Measurements from ENCODE around the gene GALNT2.

The GALNT2 gene

DNA sequence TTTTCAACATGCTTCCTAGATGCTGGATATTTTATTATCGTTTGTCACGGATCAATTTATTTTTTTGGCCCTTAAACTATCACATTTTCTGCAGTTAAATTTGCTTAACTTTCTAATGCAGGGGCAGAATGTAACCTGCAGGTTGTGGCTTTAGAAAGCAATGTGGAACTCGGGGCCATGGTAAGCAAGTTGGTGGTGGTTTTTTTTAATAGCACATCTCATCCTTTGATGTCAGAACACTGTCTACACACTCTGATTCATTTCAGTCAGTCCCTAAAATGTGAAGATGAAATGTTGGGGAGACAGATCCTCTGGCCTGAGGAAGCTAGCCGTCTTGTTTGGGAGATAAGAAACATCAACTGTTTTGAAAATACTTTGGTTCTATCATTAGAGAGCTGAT, 89.5 kb downstream of the GALNT2 start:
- no peaks in the 10 kb centered on the region for H4K20me1 ChIP-seq (ENCODE audit: insufficient read depth, low read length)
- no peaks in the 10 kb centered on the region for H3K4me1 ChIP-seq (ENCODE audit: low read length)
- H3F3A ChIP-seq (ENCODE audit: insufficient read depth, low read length), result no peaks in the 10 kb centered on the region
- H3K9ac ChIP-seq (ENCODE audit: low read length), result no peak overlapping the region
- H3K4me3 ChIP-seq (ENCODE audit: low read length), result no peak overlapping the region
- peaks cover 97% of the 10 kb centered on the region for H3K79me2 ChIP-seq (ENCODE audit: low read length)
- no peaks in the 10 kb centered on the region for H3K36me3 ChIP-seq (replicated peaks; ENCODE audit: insufficient read depth, low read length)
- H3K27ac ChIP-seq (ENCODE audit: low read length), result no peak overlapping the region
- H3K9me3 ChIP-seq (replicated peaks; ENCODE audit: insufficient read depth, low read length), result no peaks in the 10 kb centered on the region
- H3K27me3 ChIP-seq (replicated peaks; ENCODE audit: insufficient read depth, low read length), result no peaks in the 10 kb centered on the region
- DNase-seq, result no peak
- TF ChIP-seq CTCF (IDR thresholded peaks at IDR 0.05; ENCODE audit: low read length) (no peak), EZH2phosphoT487 (IDR thresholded peaks at IDR 0.05; ENCODE audit: low read length) (no peak), EZH2 (optimal IDR thresholded peaks at IDR 0.05; ENCODE audit: low read depth, low read length) (no peak)
- H2AFZ ChIP-seq (ENCODE audit: low read length), result no peak overlapping the region
- H3K4me2 ChIP-seq (ENCODE audit: low read depth, low read length), result no peak overlapping the region
- H3K9me2 ChIP-seq (replicated peaks; ENCODE audit: insufficient read depth, low read length), result no peaks in the 10 kb centered on the region

DNA sequence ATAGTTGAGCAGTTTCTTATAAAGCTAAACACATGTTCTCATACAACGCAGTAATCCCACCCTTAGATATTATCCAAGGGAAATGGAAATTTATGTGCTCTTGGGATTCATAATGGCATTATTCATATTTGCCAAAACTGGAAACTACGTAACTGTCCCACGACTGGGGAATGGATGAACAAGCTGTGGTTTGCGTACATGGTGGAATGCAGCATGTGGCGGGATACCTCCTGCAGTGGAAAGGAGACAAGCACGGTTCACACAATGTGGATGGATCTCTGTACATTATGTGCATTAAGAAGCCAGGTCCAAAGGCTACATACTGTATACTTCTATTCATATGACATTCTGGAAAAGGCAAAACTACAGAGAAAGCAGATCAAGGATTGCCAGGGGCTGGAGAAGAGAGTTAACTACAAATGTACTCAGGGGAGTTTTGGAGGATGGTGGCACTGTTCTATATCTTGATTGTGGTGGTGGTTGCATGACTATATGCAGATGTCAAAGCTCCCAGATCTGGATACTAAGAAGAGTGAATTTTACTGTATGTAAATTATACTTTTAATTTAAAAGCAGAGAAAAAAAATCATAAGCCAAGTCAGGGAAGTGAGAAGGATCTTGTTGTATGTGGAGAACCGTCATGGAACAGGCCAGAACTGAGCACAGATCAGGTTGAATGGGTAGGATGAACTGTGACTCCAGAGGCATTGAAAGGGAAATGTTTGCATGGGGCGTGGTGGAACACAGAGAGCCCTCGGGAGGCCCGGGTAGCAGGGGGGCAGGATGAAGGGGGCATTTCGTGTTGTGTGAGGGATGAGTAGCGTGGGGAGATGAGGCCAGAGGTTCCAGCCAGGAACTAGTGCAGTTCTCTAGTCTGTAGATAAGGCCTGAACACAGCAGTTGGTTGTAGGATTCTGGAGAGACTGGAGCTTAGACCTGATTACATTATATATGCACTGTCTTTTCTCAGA, 90.7 kb downstream of the GALNT2 start:
- Histone ChIP-seq H3K27me3 (replicated peaks; ENCODE audit: insufficient read depth, low read length) (no peaks in the 10 kb centered on the region), H3K9ac (ENCODE audit: low read length) (no peak overlapping the region), H4K20me1 (ENCODE audit: insufficient read depth, low read length) (no peaks in the 10 kb centered on the region), H3K4me3 (ENCODE audit: low read length) (no peak overlapping the region), H3F3A (ENCODE audit: insufficient read depth, low read length) (no peaks in the 10 kb centered on the region), H3K79me2 (ENCODE audit: low read length) (peaks cover 97% of the 10 kb centered on the region), H3K4me2 (ENCODE audit: low read depth, low read length) (no peak overlapping the region), H3K9me3 (replicated peaks; ENCODE audit: insufficient read depth, low read length) (no peaks in the 10 kb centered on the region), H3K36me3 (replicated peaks; ENCODE audit: insufficient read depth, low read length) (no peaks in the 10 kb centered on the region), H3K27ac (ENCODE audit: low read length) (no peak overlapping the region), H3K9me2 (replicated peaks; ENCODE audit: insufficient read depth, low read length) (no peaks in the 10 kb centered on the region), H3K4me1 (ENCODE audit: low read length) (no peaks in the 10 kb centered on the region), H2AFZ (ENCODE audit: low read length) (no peak overlapping the region)
- TF ChIP-seq EZH2 (optimal IDR thresholded peaks at IDR 0.05; ENCODE audit: low read depth, low read length), result no peak
- TF ChIP-seq EZH2phosphoT487 (IDR thresholded peaks at IDR 0.05; ENCODE audit: low read length), result no peak
- TF ChIP-seq CTCF (IDR thresholded peaks at IDR 0.05; ENCODE audit: low read length), result no peak
- DNase-seq, result no peak

DNA sequence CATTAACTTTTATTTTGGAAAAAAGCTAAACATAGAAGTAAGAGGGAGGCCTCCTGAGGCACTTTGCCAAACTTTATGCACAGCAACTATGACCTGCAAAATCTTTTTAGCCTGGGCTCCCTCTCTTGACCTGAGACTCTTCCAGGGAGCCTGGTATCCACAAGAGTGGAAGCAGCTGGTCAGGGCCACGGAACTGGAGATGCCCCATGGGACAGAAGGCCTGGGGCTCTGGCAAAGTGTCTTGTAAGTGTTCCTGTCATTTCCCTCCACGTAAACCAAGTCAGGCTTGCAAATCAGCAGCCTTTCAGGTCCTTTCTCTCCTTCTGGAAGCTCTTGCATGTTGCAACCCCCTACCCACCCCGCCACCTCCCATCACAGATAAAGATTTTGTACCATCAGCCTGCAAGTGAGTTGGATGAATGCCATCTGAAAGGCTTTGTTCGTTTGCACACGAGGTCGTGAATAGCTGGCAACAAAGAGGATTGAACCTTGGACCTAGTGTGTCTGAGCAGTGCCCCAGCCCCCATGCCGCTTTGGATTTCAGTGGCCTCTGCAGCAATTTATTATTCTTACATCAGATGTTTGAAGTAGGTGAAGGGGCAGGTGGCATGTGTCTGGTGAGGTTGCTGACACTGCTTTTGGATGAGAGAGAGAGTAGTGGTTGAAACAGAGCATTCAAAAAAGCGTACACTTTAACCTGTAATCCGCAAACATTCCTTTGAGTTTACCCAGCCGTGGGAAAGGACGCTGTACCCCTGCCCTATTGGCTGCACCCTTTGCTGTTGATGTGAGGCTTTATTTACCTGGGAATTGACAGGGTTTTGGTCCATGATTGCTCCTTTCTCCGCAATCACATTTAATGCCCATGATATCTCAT, 91.6 kb downstream of the GALNT2 start:
- no peaks in the 10 kb centered on the region for H3K4me1 ChIP-seq (ENCODE audit: low read length)
- no peak overlapping the region for H3K4me3 ChIP-seq (ENCODE audit: low read length)
- H3K9me2 ChIP-seq (replicated peaks; ENCODE audit: insufficient read depth, low read length), result no peaks in the 10 kb centered on the region
- no peaks in the 10 kb centered on the region for H3K36me3 ChIP-seq (replicated peaks; ENCODE audit: insufficient read depth, low read length)
- H3K9ac ChIP-seq (ENCODE audit: low read length), result no peak overlapping the region
- H4K20me1 ChIP-seq (ENCODE audit: insufficient read depth, low read length), result no peaks in the 10 kb centered on the region
- DNase-seq, result no peak
- H3F3A ChIP-seq (ENCODE audit: insufficient read depth, low read length), result no peaks in the 10 kb centered on the region
- TF ChIP-seq EZH2 (optimal IDR thresholded peaks at IDR 0.05; ENCODE audit: low read depth, low read length) (no peak), CTCF (IDR thresholded peaks at IDR 0.05; ENCODE audit: low read length) (no peak), EZH2phosphoT487 (IDR thresholded peaks at IDR 0.05; ENCODE audit: low read length) (no peak)
- no peaks in the 10 kb centered on the region for H3K27me3 ChIP-seq (replicated peaks; ENCODE audit: insufficient read depth, low read length)
- no peak overlapping the region for H3K27ac ChIP-seq (ENCODE audit: low read length)
- H3K4me2 ChIP-seq (ENCODE audit: low read depth, low read length), result no peak overlapping the region
- H2AFZ ChIP-seq (ENCODE audit: low read length), result no peak overlapping the region
- peaks cover 98% of the 10 kb centered on the region for H3K79me2 ChIP-seq (ENCODE audit: low read length)
- no peaks in the 10 kb centered on the region for H3K9me3 ChIP-seq (replicated peaks; ENCODE audit: insufficient read depth, low read length)

Data from MM.1S (cell line).